K562 (cell line): ENCODE data around the gene GPR85. TPM values are rescaled to one million over a fixed set of nuclear protein-coding genes. Genes with fewer than 3 reads are reported as not detected.
A peak's percentile ranks its signal among the peaks of the same experiment; 100 is the strongest.

Experiments used
- BRF1 ChIP-seq: IDR thresholded peaks from 3 replicates; pipeline ENCODE4 v1.6.1; 2011; ENCODE audit warnings: borderline replicate concordance, mild to moderate bottlenecking; ENCODE audit not compliant: insufficient read length; ENCODE audit errors: extremely low read depth
- CBFB ChIP-seq: sonication (generic); formaldehyde crosslinking; IDR thresholded peaks from 2 replicates; pipeline ENCODE4 v1.4.0; 2020; ENCODE audit warnings: mild to moderate bottlenecking, missing genetic modification reagents
- GATA2 ChIP-seq: sonication (generic); formaldehyde crosslinking; IDR thresholded peaks from 2 replicates; pipeline ENCODE4 v1.4.0; 2020; ENCODE audit warnings: mild to moderate bottlenecking, missing genetic modification reagents
- GTF2A2 ChIP-seq: IDR thresholded peaks from 2 replicates; pipeline ENCODE4 v1.6.1; 2016; ENCODE audit warnings: mild to moderate bottlenecking, missing genetic modification characterization, missing compliant biosample characterization
- GTF2E2 ChIP-seq: fragments of 200-800 bp; sonication (Bioruptor generic); IDR thresholded peaks from 2 replicates; pipeline ENCODE4 v1.6.1; 2016; ENCODE audit warnings: missing genetic modification characterization, missing compliant biosample characterization
- HMGN3 ChIP-seq: IDR thresholded peaks from 2 replicates; pipeline ENCODE4 v1.6.1; 2011; ENCODE audit warnings: borderline replicate concordance, low read depth, mild to moderate bottlenecking, mixed read lengths, low read length; ENCODE audit not compliant: insufficient read length; ENCODE audit errors: extremely low read depth
- HNRNPL ChIP-seq: fragments of 200-400 bp; formaldehyde crosslinking; IDR thresholded peaks from 2 replicates; pipeline ENCODE4 v1.6.1; 2017; ENCODE audit warnings: low read depth, mild to moderate bottlenecking, low read length
- KDM1A ChIP-seq, 2 experiments: fragments of 450-650 bp; IDR thresholded peaks; 2 replicates each; pipeline ENCODE4 v1.6.1; 2016; ENCODE audit warnings: mild to moderate bottlenecking in 2 of 2
- MTF1 ChIP-seq: fragments of 250-450 bp; sonication (Bioruptor Pico); IDR thresholded peaks from 2 replicates; pipeline ENCODE4 v1.9.0; 2021; ENCODE audit warnings: moderate library complexity, mild to moderate bottlenecking, inconsistent platforms, borderline replicate concordance
- NEUROD1 ChIP-seq: fragments of 150-350 bp; IDR thresholded peaks from 2 replicates; pipeline ENCODE4 v1.6.1; 2014; ENCODE audit warnings: borderline replicate concordance, low read length, low read depth; ENCODE audit not compliant: partially characterized antibody
- NFE2L1 ChIP-seq: fragments of 450-650 bp; IDR thresholded peaks from 2 replicates; pipeline ENCODE4 v1.6.1; 2016; ENCODE audit warnings: missing genetic modification characterization, low read depth, mild to moderate bottlenecking, missing compliant biosample characterization, moderate library complexity, borderline replicate concordance
- POU5F1 ChIP-seq: fragments of 150-350 bp; IDR thresholded peaks from 2 replicates; pipeline ENCODE4 v1.6.1; 2014; ENCODE audit warnings: borderline replicate concordance, low read length, low read depth, mild to moderate bottlenecking; ENCODE audit not compliant: partially characterized antibody
- PRMT5 ChIP-seq: sonication (generic); formaldehyde crosslinking; IDR thresholded peaks from 2 replicates; pipeline ENCODE4 v1.5.0; 2020; ENCODE audit warnings: missing genetic modification reagents
- RBM34 ChIP-seq: fragments of 200-400 bp; formaldehyde crosslinking; IDR thresholded peaks from 2 replicates; pipeline ENCODE4 v1.6.1; 2018; ENCODE audit warnings: low read length, borderline replicate concordance; ENCODE audit not compliant: insufficient read depth
- SPI1 ChIP-seq: IDR thresholded peaks from 2 replicates; pipeline ENCODE4 v1.6.1; 2011; ENCODE audit warnings: low read depth, low read length, control low read depth, borderline replicate concordance
- SRSF3 ChIP-seq: fragments of 200-400 bp; formaldehyde crosslinking; IDR thresholded peaks from 2 replicates; pipeline ENCODE4 v1.6.1; 2016; ENCODE audit warnings: mild to moderate bottlenecking, low read length, moderate library complexity; ENCODE audit not compliant: insufficient read depth
- ZNF717 ChIP-seq: fragments of 250-450 bp; sonication (Bioruptor Pico); IDR thresholded peaks from 2 replicates; pipeline ENCODE4 v1.5.0; 2021
- polyA plus RNA-seq, 8 experiments: library from polyadenylated mRNA; depleted of rRNA in 4 of 8; stranded (reverse) in 5 of 8; unstranded in 3 of 8; fragments of >200 nt; fragmentation: Nextera tagmentation in 2 of 8; fragmentation: Illumina TruSeq in 1 of 8; extraction: Ambion mirVana in 2 of 8; extraction: Trizol in 1 of 8; gene quantifications; 2 replicates each; pipeline versions ENCODE4 v1.2.1 to v1.2.3, GENCODE V29; 2011 to 2014; ENCODE audit warnings: inconsistent platforms in 1 of 8, missing spikeins in 1 of 8
- total RNA-seq, 7 experiments: library from RNA; depleted of rRNA in 6 of 7; stranded (reverse); fragments of >200 nt in 6 of 7; fragmentation: Illumina TruSeq in 2 of 7; extraction: Trizol in 2 of 7; gene quantifications; 2 replicates each; pipeline versions ENCODE4 v1.2.1 to v1.2.3, GENCODE V29; 2011 to 2021; ENCODE audit warnings: low replicate concordance in 1 of 7
- TF ChIP-seq, protein P1 (sequence below): fragments of 450-650 bp; formaldehyde crosslinking; IDR thresholded peaks from 2 replicates; pipeline ENCODE4 v1.4.0; 2020; ENCODE audit warnings: mild to moderate bottlenecking
- TF ChIP-seq, protein P2 (sequence below): fragments of 250-450 bp; sonication (Bioruptor Pico); IDR thresholded peaks from 2 replicates; pipeline ENCODE4 v1.9.0; 2021; ENCODE audit warnings: mild to moderate bottlenecking
- TF ChIP-seq, protein P3 (sequence below): fragments of 450-650 bp; formaldehyde crosslinking; IDR thresholded peaks from 2 replicates; pipeline ENCODE4 v1.4.0; 2020; ENCODE audit warnings: mild to moderate bottlenecking, moderate library complexity
- TF ChIP-seq, protein P4 (sequence below): fragments of 450-650 bp; IDR thresholded peaks from 2 replicates; pipeline ENCODE4 v1.6.1; 2018; ENCODE audit warnings: mild to moderate bottlenecking, low read depth; ENCODE audit not compliant: partially characterized antibody
- TF ChIP-seq, protein P5 (sequence below): fragments of 250-450 bp; sonication (Bioruptor Pico); IDR thresholded peaks from 2 replicates; pipeline ENCODE4 v1.8.0; 2022; ENCODE audit warnings: moderate library complexity, mild to moderate bottlenecking, inconsistent platforms

Gene GPR85
- total and polyA plus RNA-seq, 9 of the 15 experiments (the other 6 are each of a cell fraction or from before 2014, with no cell fraction given): 2.9 to 18.2 (median 4.0) TPM

DNA sequence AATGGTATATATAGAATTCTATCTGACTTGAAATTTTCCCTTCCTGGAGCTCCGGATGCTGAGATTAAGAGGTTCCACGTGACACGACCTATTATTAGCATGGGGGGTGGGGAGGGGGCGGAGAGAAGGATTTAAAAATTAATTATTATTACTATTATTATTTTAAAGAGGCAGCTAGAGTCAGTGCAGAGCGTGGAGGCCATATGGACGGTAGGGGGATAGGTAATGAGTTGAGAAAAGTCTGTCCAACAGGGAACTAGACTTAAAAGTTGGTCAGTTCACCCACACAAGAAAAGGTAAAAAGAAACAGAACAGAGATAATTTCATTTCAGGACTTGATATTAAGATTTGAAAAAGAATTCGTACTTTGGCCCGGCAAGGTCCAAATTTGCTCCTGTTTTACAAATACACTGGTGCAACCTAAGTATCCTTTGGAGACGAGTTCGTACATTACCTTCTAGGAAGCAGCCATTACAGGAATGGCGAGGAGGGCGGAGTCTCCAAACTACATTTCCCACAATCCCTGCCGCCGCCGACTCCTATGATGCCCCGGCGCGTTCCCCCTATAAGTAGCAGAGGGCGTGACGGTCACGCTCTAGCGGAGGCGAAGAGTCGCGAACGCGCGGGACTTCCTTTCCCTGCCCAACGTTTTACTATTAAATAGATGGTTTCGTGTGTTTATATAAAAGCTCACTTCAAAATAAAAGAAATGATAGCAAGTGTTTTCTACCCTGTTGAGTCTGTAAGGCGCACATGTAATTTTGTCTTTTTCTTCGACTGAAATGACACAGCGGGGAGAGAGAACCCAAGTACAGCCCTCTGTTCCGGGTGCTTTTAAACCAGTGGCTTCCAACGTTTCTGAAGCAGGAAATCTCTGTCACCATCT is 31.7 kb upstream of the GPR85 start, which contains the start of gene SMIM30 (continued):
- TF ChIP-seq, protein P1, sequence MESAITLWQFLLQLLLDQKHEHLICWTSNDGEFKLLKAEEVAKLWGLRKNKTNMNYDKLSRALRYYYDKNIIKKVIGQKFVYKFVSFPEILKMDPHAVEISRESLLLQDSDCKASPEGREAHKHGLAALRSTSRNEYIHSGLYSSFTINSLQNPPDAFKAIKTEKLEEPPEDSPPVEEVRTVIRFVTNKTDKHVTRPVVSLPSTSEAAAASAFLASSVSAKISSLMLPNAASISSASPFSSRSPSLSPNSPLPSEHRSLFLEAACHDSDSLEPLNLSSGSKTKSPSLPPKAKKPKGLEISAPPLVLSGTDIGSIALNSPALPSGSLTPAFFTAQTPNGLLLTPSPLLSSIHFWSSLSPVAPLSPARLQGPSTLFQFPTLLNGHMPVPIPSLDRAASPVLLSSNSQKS (CRISPR knock-in tag): no peak
- TF ChIP-seq SRSF3: no peak
- no peak for TF ChIP-seq HMGN3
- TF ChIP-seq CBFB: no peak
- TF ChIP-seq, protein P2, sequence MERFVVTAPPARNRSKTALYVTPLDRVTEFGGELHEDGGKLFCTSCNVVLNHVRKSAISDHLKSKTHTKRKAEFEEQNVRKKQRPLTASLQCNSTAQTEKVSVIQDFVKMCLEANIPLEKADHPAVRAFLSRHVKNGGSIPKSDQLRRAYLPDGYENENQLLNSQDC (CRISPR knock-in tag): no peak
- TF ChIP-seq, protein P3, sequence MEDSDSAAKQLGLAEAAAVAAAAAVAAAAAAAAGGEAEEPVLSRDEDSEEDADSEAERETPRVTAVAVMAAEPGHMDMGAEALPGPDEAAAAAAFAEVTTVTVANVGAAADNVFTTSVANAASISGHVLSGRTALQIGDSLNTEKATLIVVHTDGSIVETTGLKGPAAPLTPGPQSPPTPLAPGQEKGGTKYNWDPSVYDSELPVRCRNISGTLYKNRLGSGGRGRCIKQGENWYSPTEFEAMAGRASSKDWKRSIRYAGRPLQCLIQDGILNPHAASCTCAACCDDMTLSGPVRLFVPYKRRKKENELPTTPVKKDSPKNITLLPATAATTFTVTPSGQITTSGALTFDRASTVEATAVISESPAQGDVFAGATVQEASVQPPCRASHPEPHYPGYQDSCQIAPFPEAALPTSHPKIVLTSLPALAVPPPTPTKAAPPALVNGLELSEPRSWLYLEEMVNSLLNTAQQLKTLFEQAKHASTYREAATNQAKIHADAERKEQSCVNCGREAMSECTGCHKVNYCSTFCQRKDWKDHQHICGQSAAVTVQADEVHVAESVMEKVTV (CRISPR knock-in tag): peak; percentile 14; the same call in 1 of the 2 replicates
- TF ChIP-seq PRMT5 (CRISPR knock-in tag): no peak
- peak in 1 of 2 experiments; percentile 29; a peak in 1 of 4 replicates for TF ChIP-seq KDM1A (IDR thresholded peaks at IDR 0.05)
- no peak for TF ChIP-seq MTF1 (CRISPR knock-in tag)
- TF ChIP-seq, protein P4, sequence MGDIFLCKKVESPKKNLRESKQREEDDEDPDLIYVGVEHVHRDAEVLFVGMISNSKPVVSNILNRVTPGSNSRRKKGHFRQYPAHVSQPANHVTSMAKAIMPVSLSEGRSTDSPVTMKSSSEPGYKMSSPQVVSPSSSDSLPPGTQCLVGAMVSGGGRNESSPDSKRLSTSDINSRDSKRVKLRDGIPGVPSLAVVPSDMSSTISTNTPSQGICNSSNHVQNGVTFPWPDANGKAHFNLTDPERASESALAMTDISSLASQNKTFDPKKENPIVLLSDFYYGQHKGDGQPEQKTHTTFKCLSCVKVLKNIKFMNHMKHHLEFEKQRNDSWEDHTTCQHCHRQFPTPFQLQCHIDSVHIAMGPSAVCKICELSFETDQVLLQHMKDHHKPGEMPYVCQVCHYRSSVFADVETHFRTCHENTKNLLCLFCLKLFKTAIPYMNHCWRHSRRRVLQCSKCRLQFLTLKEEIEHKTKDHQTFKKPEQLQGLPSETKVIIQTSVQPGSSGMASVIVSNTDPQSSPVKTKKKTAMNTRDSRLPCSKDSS: no peak
- TF ChIP-seq GTF2A2 (tag): no peak
- TF ChIP-seq BRF1: no peak
- TF ChIP-seq, protein P5, sequence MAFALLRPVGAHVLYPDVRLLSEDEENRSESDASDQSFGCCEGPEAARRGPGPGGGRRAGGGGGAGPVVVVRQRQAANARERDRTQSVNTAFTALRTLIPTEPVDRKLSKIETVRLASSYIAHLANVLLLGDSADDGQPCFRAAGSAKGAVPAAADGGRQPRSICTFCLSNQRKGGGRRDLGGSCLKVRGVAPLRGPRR (CRISPR knock-in tag): no peak
- TF ChIP-seq GATA2 (CRISPR knock-in tag): no peak
- TF ChIP-seq NFE2L1: no peak
- TF ChIP-seq GTF2E2 (tag): peak; percentile 98
- TF ChIP-seq RBM34: no peak
- no peak for TF ChIP-seq SPI1
- TF ChIP-seq HNRNPL: no peak
- peak; percentile 55 for TF ChIP-seq POU5F1
- TF ChIP-seq NEUROD1: peak; percentile 31
- TF ChIP-seq ZNF717 (CRISPR knock-in tag): no peak
